Measurements from ENCODE around the gene TMEM132E.

TMEM132E gene

DNA sequence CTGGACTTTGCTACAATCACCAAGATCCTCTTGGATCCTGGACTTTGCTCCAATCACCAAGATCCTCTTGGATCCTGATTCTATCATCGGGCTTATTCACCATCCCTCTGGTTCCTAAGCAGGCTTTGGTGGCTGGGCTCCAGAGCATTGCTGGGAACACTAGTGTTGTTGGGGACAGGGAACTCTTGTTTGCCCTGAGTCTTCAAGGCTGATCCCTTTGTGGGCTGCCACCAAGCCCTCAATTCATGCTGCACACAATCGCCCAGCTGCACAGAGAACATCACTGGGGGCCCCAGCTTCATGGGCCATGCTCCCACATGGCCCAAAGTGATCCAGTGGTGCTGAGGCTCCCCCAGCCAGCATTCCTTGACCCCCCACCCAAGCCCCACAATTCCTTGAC is 88.3 kb downstream of the TMEM132E start:
- DNase-seq: no peak

GRCh38 chr17:34668206-34668605 is 88.8 kb downstream of the TMEM132E start:
- DNase-seq: no peak

DNA sequence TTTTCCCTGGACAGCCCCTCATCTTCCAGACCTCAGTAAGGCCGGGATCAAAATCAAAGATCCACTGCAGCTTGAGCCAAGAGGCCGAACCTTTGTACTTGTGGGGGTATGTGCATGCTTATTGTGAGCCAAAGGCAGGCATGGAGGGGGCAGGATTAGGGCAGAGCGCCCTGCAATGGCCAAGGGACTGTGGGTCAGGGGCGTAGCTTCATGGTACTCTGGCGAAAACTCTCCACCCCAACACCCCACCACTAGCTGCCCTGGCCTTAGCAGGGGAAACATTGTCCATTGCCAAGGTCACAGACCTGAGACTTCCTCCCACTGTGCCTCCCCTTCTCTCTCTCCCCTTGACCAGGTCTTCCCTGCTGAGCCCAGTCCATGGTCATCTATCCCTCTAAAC is 90.1 kb downstream of the TMEM132E start:
- no peak for DNase-seq

DNA sequence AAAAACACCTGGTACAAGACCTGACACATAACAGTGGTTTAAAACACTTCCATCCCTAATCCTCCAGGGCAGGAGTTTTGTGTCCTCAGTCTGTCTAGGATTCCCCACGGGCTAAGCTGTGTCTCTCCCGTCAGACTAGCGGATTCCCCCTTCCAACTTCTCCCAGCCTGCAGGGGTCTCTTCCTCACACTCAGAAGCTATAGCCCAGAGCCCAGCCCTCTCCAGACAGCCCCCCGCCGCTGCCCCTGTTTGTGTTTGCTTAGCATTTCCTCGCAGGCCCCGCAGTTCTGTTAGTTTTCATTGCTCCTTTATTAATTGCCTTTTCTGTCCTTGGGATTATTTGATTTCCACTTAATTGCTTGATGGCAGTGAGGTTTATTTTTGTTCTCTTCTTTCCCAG is 91.2 kb downstream of the TMEM132E start:
- no peak for DNase-seq

DNA sequence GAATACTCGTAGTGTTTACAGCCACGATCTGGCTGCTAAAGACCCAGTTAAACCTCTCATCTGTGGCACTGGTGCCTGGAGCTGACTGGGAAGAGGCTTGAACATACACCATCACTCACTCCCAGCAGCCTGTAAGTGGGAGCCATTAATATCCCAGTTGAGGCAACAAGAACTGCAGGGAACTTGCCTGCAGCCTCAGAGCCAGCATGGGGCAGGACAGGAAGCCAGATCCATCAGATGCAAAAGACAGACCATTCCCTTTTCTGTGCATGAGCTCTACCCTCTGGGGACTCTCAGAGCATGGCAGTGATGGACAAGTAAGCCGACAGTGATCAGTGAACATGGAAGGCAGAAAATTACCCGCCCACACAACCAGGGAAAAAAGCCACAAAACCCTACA is 91.8 kb downstream of the TMEM132E start:
- DNase-seq: no peak

DNA sequence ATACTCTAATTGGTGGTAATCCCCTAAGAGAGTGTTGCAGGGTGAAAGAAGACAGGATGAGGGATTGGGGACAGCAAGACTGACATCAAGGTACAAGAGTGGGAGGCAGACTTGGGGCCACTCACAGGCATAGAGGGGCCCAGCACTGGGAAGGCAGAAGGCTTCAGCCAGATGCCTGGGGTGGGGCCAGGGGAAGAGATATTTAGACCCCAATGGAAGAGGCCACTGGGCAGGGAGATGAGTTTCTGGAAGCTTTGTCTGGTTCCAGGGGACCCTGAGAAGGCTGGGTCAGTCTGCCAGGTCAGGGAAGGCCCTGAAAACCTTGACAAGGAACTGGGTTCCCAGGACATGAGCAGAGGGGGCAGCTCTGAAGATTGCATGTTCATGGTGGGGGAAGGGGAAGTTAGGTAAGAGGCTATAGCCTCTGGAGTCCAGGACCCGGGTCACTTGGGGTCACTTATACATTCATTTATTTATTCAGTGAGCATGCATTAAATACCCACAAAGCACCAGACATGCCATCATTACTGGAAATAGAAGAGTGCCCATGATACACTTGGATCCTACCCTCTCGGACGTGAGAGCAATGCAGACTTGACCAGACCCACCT is 92.9 kb downstream of the TMEM132E start:
- no peak for DNase-seq

DNA sequence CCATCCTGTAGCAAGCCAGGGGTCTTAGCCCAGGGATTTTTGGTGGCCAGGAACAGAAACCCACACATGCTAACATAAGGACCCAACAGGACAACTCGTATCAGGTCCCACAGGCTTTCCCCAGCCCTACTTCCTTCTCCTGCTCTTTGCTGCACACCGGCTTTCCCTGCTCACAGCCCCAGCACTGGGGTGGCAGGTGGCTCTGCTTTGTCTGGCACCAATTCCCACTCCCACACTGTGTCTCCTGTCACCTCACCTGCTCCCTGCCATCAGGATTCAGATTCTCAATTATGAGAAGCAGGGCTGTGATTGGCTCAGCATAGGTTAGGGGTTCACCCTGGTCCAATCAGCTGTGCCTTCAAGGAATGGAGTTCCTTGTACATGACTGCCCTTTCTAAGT is 94.1 kb downstream of the TMEM132E start:
- no peak for DNase-seq

DNA sequence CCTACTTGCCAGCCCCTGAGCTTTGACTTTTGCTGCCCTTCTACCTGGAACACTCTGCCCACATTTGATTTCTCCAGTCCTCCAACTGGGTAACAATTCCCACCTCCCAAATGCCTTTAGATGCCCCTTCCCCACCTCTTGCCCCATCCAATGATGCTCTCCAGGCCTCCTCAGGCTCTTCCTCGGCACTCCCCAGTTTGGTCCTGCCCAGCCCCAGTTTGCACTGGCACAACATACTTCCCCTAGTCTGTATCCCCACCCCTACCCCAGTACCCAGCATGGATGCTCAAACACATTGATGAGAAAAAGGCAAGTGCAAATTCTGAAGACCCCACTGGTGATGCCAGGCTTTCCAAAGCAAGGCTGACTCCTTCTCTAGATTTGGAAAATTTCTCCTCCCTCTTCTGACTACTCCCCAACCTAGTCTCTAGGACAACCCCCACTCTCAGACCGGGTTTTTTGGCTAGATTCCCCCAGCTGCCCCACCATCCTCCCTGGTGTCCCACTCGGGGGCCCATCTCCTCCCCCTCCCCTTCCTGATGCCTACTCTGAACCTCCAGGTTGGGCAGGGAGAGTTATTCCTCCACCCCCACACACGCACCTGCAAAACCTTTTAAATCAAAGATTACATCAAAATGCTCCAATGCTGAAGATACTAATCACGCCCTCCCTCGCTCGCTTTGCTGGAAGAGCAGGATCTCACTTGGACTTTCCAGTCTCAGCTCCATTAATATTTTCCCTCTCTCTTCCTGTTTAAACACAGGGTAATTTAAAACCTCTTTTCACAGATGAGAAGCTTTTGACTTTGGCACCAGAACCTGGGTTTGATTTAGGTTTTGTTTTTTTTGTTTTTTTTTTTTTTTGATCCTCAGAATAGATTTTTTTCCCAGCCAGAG is 94.9 kb downstream of the TMEM132E start:
- no peak for DNase-seq

DNA sequence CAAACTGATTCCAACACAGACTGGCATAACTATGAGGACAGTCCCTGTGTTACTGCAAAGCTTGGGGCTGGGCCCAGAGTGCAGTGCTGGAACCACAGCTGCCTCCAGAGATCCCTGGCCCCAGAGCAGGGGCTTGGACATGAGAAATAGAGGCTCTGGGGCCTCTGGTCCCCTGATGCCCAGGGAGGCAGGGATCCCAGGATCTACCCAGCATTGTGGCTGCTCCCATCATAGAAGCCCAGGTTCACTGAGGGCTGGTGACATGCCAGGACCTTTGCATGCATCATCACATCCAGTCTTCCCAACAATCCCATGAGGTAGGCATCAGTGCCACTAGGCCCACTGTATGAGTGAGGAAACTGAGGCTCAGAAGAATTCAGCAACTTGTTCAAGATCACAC is 95.8 kb downstream of the TMEM132E start:
- no peak for DNase-seq

GRCh38 chr17:34675605-34676004 is 96.2 kb downstream of the TMEM132E start:
- no peak for DNase-seq

DNA sequence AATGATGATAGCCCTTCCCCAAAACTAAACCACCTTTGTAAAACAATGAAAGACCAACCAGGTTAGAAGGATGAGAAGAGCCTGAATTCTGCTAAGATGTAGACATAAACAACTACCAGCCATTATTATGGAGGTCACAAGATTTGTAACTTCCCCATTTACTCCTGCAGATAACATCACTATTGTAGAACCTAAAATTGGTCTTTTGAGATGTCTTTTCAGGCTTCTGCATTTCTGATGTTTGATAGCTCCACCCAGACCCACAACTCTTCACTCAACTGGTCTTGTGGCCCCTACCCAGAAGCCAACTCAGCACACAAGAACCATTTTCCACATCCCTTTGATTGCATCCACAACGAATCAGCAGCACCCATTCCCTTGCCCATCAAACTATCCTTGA is 100.8 kb downstream of the TMEM132E start:
- DNase-seq: no peak

DNA sequence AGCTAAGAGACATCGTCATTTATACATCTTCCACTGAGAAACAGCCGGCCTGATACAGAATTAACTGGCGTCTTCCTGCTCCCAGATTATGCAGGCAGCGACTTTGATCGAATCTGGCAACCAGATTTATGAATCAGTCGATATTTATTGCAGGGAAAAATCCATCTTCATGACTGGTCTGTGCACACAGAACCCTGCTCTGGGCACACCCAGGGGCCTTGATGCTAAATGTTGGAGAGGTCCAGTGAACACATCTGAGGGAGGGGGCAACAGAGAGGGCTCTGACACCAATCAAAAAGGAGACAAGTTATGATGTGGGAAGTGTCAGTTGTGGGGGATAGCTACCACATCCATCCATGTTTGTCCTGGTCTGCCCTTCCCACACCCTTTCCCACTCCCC is 102.9 kb downstream of the TMEM132E start:
- DNase-seq: no peak

GRCh38 chr17:34683390-34683789 is 104.0 kb downstream of the TMEM132E start:
- DNase-seq: no peak
